KMS-11 (cell line): ENCODE data around the gene FCHSD1.

Experiments
- H2AFZ ChIP-seq: fragments of 200-600 bp; sonication (generic); 2 replicates; pipeline ENCODE4 v1.6.1; 2016; ENCODE audit warnings: antibody characterized with exemption, mixed run types, low read depth
- H3K27ac ChIP-seq: fragments of 200-600 bp; sonication (generic); 2 replicates; pipeline ENCODE4 v1.6.1; 2016; ENCODE audit warnings: mild to moderate bottlenecking, mixed run types
- H3K27me3 ChIP-seq: fragments of 200-600 bp; sonication (generic); 2 replicates; pipeline ENCODE4 v1.6.1; 2017; ENCODE audit warnings: mild to moderate bottlenecking, low read depth, mixed run types, moderate library complexity; ENCODE audit not compliant: insufficient read depth
- H3K36me3 ChIP-seq: fragments of 200-600 bp; sonication (generic); 2 replicates; pipeline ENCODE4 v1.6.1; 2017; ENCODE audit warnings: mild to moderate bottlenecking, mixed run types; ENCODE audit not compliant: insufficient read depth
- H3K4me1 ChIP-seq: fragments of 200-600 bp; sonication (generic); 2 replicates; pipeline ENCODE4 v1.6.1; 2016; ENCODE audit warnings: mild to moderate bottlenecking, low read depth, mixed run types; ENCODE audit not compliant: poor library complexity, severe bottlenecking
- H3K4me2 ChIP-seq: fragments of 200-600 bp; sonication (generic); 2 replicates; pipeline ENCODE4 v1.7.0; 2016; ENCODE audit warnings: mild to moderate bottlenecking, mixed run types
- H3K4me3 ChIP-seq: fragments of 200-600 bp; sonication (generic); IDR thresholded peaks from 2 replicates; pipeline ENCODE4 v1.6.1; 2017; ENCODE audit warnings: low read depth, low read length, mixed read lengths; ENCODE audit not compliant: insufficient read depth
- H3K79me2 ChIP-seq: fragments of 200-600 bp; sonication (generic); 2 replicates; pipeline ENCODE4 v1.6.1; 2016; ENCODE audit warnings: low read depth, mixed run types; ENCODE audit not compliant: insufficient read depth
- H3K9ac ChIP-seq: fragments of 200-600 bp; sonication (generic); 2 replicates; pipeline ENCODE4 v1.6.1; 2016; ENCODE audit warnings: mild to moderate bottlenecking, mixed run types
- H4K20me1 ChIP-seq: fragments of 200-600 bp; sonication (generic); 2 replicates; pipeline ENCODE4 v1.6.1; 2016; ENCODE audit warnings: mild to moderate bottlenecking, mixed run types; ENCODE audit not compliant: insufficient read depth
- CTCF ChIP-seq: fragments of 200-600 bp; sonication (generic); conservative IDR thresholded peaks from 2 replicates; pipeline ENCODE4 v1.6.1; 2017; ENCODE audit warnings: low read depth, mild to moderate bottlenecking, antibody characterized with exemption, low read length, moderate library complexity, mixed read lengths

The FCHSD1 gene

GRCh38 chr5:141628175-141628788 lies 22.9 kb downstream of the FCHSD1 start:
- no peak overlapping the region for H2AFZ ChIP-seq
- H3K79me2 ChIP-seq: no peaks in the 10 kb centered on the region
- TF ChIP-seq CTCF: no peak
- no peaks in the 10 kb centered on the region for H4K20me1 ChIP-seq
- peaks cover 4% of the 10 kb centered on the region; the same call in 1 of the 2 replicates for H3K36me3 ChIP-seq
- H3K4me3 ChIP-seq: no peak overlapping the region
- no peaks in the 10 kb centered on the region for H3K27me3 ChIP-seq
- H3K4me2 ChIP-seq: no peak overlapping the region
- no peak overlapping the region for H3K9ac ChIP-seq
- H3K4me1 ChIP-seq: peaks cover 7% of the 10 kb centered on the region
- no peak overlapping the region for H3K27ac ChIP-seq

- Histone ChIP-seq H3K27ac (no peak overlapping the region), H2AFZ (no peak overlapping the region), H3K4me2 (no peak overlapping the region), H3K4me1 (peaks cover 18% of the 10 kb centered on the region), H4K20me1 (no peaks in the 10 kb centered on the region), H3K9ac (no peak overlapping the region), H3K4me3 (no peak overlapping the region), H3K79me2 (no peaks in the 10 kb centered on the region), H3K27me3 (no peaks in the 10 kb centered on the region), H3K36me3 (peaks cover 4% of the 10 kb centered on the region; the same call in 1 of the 2 replicates)
- TF ChIP-seq CTCF: no peak
Observed at GRCh38 chr5:141623611-141624010, 27.6 kb downstream of the FCHSD1 start.

GRCh38 chr5:141623186-141623585 lies 28.0 kb downstream of the FCHSD1 start:
- Histone ChIP-seq H4K20me1 (no peaks in the 10 kb centered on the region), H3K4me1 (peaks cover 18% of the 10 kb centered on the region), H3K79me2 (no peaks in the 10 kb centered on the region), H3K27me3 (no peaks in the 10 kb centered on the region), H3K4me3 (no peak overlapping the region), H3K36me3 (0 out of 2 replicates have a peak, but pooled peaks cover 4% of the 10 kb centered on the region), H3K27ac (no peak overlapping the region), H3K4me2 (no peak overlapping the region), H3K9ac (no peak overlapping the region), H2AFZ (no peak overlapping the region)
- TF ChIP-seq CTCF: no peak

GRCh38 chr5:141618804-141619554 lies 32.2 kb downstream of the FCHSD1 start, which contains the start of gene DIAPH1:
Gene DIAPH1 (minus strand): TSS chr5:141619000. CDS start chr5:141618914, 86 bp downstream.
- Histone ChIP-seq H2AFZ (peak within 1 kb of the TSS; percentile 73), H4K20me1 (no peaks in the 10 kb centered on the region), H3K27me3 (no peaks in the 10 kb centered on the region), H3K4me1 (peaks cover 32% of the 10 kb centered on the region), H3K79me2 (peaks cover 38% of the 10 kb centered on the region), H3K36me3 (no peaks in the 10 kb centered on the region), H3K4me2 (peak within 1 kb of the TSS; percentile 68), H3K9ac (peak within 1 kb of the TSS; percentile 72), H3K4me3 (no peak within 1 kb of the TSS), H3K27ac (peak within 1 kb of the TSS; percentile 54)
- TF ChIP-seq CTCF: peak; percentile 88
